ENCODE results near the gene CHD1. TPM values are rescaled to one million over a fixed set of nuclear protein-coding genes. Genes with fewer than 3 reads are reported as not detected.

Gene CHD1
- total RNA-seq, 6 donors from 2014 or later = 23.0 to 95.5 (median 42.0) TPM

DNA sequence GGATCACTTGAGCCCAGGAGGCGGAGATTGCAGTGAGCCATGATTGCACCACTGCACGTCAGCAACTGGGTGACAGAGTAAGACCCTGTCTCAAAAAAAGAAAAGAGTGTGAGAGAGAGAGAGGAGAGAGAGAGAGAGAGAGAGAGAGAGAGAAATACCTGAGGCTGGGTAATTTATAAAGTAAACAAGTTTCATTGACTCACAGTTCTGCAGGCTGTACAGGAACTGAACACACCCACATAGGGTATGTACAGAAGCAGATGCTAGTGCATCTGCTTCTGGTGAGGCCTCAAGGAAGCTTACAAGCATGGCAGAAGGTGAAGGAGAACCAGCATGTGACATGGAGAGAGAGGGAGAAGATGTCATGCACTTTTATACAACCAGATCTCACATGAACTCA, 46.4 kb upstream of the CHD1 start:
- Histone ChIP-seq H3K4me1 (no peaks in the 10 kb centered on the region), H3K27me3 (no peaks in the 10 kb centered on the region), H3K36me3 (no peaks in the 10 kb centered on the region), H3K27ac (no peak overlapping the region), H3K4me3 (no peak overlapping the region), H3K9me3 (no peaks in the 10 kb centered on the region)
- DNase-seq (no peak), ATAC-seq (ENCODE audit: low FRiP score in 2 of 2) (no peak)
- TF ChIP-seq EP300 (IDR thresholded peaks at IDR 0.05) (no peak), POLR2A (IDR thresholded peaks at IDR 0.05) (no peak), POLR2AphosphoS5 (IDR thresholded peaks at IDR 0.05) (no peak)
- TF ChIP-seq, protein P1, sequence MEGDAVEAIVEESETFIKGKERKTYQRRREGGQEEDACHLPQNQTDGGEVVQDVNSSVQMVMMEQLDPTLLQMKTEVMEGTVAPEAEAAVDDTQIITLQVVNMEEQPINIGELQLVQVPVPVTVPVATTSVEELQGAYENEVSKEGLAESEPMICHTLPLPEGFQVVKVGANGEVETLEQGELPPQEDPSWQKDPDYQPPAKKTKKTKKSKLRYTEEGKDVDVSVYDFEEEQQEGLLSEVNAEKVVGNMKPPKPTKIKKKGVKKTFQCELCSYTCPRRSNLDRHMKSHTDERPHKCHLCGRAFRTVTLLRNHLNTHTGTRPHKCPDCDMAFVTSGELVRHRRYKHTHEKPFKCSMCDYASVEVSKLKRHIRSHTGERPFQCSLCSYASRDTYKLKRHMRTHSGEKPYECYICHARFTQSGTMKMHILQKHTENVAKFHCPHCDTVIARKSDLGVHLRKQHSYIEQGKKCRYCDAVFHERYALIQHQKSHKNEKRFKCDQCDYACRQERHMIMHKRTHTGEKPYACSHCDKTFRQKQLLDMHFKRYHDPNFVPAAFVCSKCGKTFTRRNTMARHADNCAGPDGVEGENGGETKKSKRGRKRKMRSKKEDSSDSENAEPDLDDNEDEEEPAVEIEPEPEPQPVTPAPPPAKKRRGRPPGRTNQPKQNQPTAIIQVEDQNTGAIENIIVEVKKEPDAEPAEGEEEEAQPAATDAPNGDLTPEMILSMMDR (IDR thresholded peaks at IDR 0.05) = no peak
- WGBS, 2 donors = 90 to 92% methylated on average over 2 of the region's 2 CpGs

DNA sequence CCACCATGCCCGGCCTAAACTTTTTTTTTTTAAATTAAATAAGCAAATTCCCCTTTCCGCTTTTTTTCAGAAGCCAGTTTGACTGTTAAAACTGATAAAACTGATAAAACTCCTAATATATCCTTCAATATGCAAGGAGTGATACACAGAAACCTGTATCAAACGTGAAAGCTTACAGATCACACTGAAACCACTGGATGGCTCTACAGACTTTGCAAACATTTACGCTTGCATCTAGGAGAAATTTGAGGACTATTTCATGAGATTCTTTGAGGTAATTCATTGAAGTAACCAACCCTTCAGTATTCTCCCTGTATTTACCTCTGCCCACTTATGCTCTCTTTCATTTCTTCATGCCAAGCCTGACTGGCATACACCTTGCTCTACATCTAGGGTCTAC, 40.6 kb upstream of the CHD1 start:
- ATAC-seq (ENCODE audit: low FRiP score in 2 of 2) (no peak), DNase-seq (no peak)
- Histone ChIP-seq H3K9me3 (no peaks in the 10 kb centered on the region), H3K4me3 (no peak overlapping the region), H3K27ac (no peak overlapping the region), H3K36me3 (no peaks in the 10 kb centered on the region), H3K4me1 (no peaks in the 10 kb centered on the region), H3K27me3 (no peaks in the 10 kb centered on the region)
- 62 to 78% methylated on average over 4 of the region's 4 CpGs for WGBS, 2 donors
- TF ChIP-seq POLR2A (IDR thresholded peaks at IDR 0.05) = no peak
- no peak for TF ChIP-seq EP300 (IDR thresholded peaks at IDR 0.05)
- TF ChIP-seq, protein P1 (IDR thresholded peaks at IDR 0.05) = peak in 3 of 6 experiments; percentile 17 to 24 (median 19)

DNA sequence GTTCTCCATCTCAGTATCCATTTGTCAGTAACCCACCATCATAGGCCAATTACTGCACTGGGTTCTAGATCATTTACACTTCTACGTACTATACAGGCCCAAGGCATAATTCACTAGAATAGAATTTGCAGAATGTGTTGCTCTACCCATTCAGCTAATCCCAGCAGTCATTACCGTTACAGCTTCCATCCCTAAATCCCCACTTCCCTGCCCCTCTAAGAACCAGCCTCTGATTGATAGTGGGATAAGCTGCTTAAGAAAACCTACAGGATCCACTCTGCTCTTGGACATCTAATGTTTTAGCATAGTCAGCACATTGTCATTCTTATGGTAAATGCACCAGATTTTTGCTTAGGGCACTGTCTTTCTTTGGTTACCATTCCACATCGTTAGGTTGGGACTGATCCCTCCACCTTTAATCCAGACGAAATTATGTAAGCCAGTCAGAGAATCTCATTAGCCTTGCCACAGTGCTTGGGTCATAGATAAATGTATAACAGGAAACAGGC, 39.3 kb upstream of the CHD1 start:
- H3K4me3 ChIP-seq = no peak overlapping the region
- no peaks in the 10 kb centered on the region for H3K27me3 ChIP-seq
- 84 to 92% methylated on average over 4 of the region's 4 CpGs for WGBS, 2 donors
- H3K4me1 ChIP-seq = no peaks in the 10 kb centered on the region
- DNase-seq (no peak), ATAC-seq (ENCODE audit: low FRiP score in 2 of 2) (no peak)
- no peaks in the 10 kb centered on the region for H3K9me3 ChIP-seq
- no peak for TF ChIP-seq POLR2A (IDR thresholded peaks at IDR 0.05)
- TF ChIP-seq EP300 (IDR thresholded peaks at IDR 0.05) = no peak
- TF ChIP-seq POLR2AphosphoS5 (IDR thresholded peaks at IDR 0.05) = no peak
- TF ChIP-seq, protein P1 (IDR thresholded peaks at IDR 0.05) = no peak
- no peak overlapping the region for H3K27ac ChIP-seq
- no peaks in the 10 kb centered on the region for H3K36me3 ChIP-seq

DNA sequence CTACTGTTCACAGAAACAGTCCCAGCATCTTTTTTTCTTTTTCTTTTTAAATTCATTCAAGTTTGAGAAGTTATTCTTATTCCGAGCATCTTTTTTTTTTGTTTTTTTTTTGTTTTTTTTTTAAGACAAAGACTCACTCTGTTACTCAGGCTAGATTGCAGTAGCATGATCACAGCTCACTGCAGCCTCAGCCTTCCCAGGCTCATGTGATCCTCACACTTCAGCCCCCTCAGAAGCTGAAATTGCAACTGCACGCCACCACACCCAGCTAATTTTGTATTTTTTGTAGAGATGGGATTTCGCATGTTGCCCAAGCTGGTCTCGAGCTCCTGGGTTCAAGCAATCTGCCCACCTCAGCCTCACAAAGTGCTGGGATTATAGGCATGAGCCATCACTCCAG, 36.4 kb upstream of the CHD1 start:
- no peak overlapping the region for H3K27ac ChIP-seq
- no peaks in the 10 kb centered on the region for H3K4me1 ChIP-seq
- ATAC-seq (ENCODE audit: low FRiP score in 2 of 2) (no peak), DNase-seq (no peak)
- TF ChIP-seq, protein P1 (IDR thresholded peaks at IDR 0.05) = no peak
- TF ChIP-seq EP300 (IDR thresholded peaks at IDR 0.05) = no peak
- no peak for TF ChIP-seq POLR2AphosphoS5 (IDR thresholded peaks at IDR 0.05)
- no peak for TF ChIP-seq POLR2A (IDR thresholded peaks at IDR 0.05)
- H3K9me3 ChIP-seq = no peaks in the 10 kb centered on the region
- no peak overlapping the region for H3K4me3 ChIP-seq
- no peaks in the 10 kb centered on the region for H3K27me3 ChIP-seq
- H3K36me3 ChIP-seq = no peaks in the 10 kb centered on the region
- WGBS, 2 donors = 92 to 95% methylated on average over 4 of the region's 4 CpGs

DNA sequence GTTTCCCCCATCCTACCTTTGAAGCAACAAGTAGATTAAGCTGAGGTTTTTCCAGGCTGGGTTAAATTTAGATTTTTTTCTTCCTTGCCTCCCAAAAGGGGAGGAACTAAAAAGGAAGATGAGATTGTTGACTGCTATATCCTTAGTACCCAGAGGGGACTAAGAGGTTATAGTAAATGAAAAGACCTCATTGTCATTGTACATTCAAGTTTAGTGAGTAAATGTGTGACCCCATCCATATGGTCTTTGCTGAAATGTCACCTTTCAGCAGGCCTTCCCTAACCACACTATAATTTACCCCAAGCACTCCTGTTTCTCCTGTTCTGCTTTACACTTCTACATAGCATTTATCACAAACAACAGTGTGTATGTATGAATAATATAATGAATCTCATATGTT, 35.8 kb upstream of the CHD1 start:
- Histone ChIP-seq H3K4me1 (no peaks in the 10 kb centered on the region), H3K27me3 (no peaks in the 10 kb centered on the region), H3K9me3 (no peaks in the 10 kb centered on the region), H3K4me3 (no peak overlapping the region), H3K36me3 (no peaks in the 10 kb centered on the region), H3K27ac (no peak overlapping the region)
- DNase-seq (no peak), ATAC-seq (ENCODE audit: low FRiP score in 2 of 2) (no peak)
- TF ChIP-seq EP300 (IDR thresholded peaks at IDR 0.05) (no peak), POLR2AphosphoS5 (IDR thresholded peaks at IDR 0.05) (no peak), POLR2A (IDR thresholded peaks at IDR 0.05) (no peak)
- TF ChIP-seq, protein P1 (IDR thresholded peaks at IDR 0.05) = no peak

Measured in upper lobe of left lung (tissue), 6 donors.